Progenitor cell of endocrine pancreas (in vitro differentiated cells): Measurements from ENCODE around the gene NUDCD2. TPM values are rescaled to one million over a fixed set of nuclear protein-coding genes. Genes with fewer than 3 reads are reported as not detected.

Experiments
- DNase-seq: peaks from one replicate; pipeline ENCODE4 v3.0.0; 2021; ENCODE audit warnings: low spot score; ENCODE audit not compliant: unreplicated experiment
- H3K27ac Mint-ChIP-seq: 2 replicates; pipeline ENCODE4 v1.8.0; 2021; ENCODE audit warnings: mild to moderate bottlenecking, moderate library complexity, mixed read lengths
- H3K27me3 Mint-ChIP-seq: 2 replicates; pipeline ENCODE4 v1.8.0; 2021; ENCODE audit warnings: mixed read lengths
- H3K36me3 Mint-ChIP-seq: 2 replicates; pipeline ENCODE4 v1.8.0; 2022; ENCODE audit warnings: mixed read lengths; ENCODE audit not compliant: insufficient read depth
- H3K4me1 Mint-ChIP-seq: 2 replicates; pipeline ENCODE4 v1.8.0; 2021; ENCODE audit warnings: low read depth, mixed read lengths
- H3K4me3 Mint-ChIP-seq: 2 replicates; pipeline ENCODE4 v1.8.0; 2021; ENCODE audit warnings: low read depth, mild to moderate bottlenecking, moderate library complexity, mixed read lengths
- H3K9me3 Mint-ChIP-seq: 2 replicates; pipeline ENCODE4 v1.8.0; 2021; ENCODE audit warnings: low read depth, mixed read lengths
- total RNA-seq: library from RNA; stranded (reverse); gene quantifications from 2 replicates; pipeline ENCODE4 v1.2.1, GENCODE V29; 2021
- TF ChIP-seq, protein P1 (sequence below): fragments of 200-600 bp; sonication (generic); IDR thresholded peaks from one replicate; pipeline ENCODE4 v1.5.0; 2021; ENCODE audit warnings: antibody characterized with exemption, mild to moderate bottlenecking; ENCODE audit not compliant: unreplicated experiment

The NUDCD2 gene
- total RNA-seq, 1 donor from 2014 or later, result 33.0 TPM

DNA sequence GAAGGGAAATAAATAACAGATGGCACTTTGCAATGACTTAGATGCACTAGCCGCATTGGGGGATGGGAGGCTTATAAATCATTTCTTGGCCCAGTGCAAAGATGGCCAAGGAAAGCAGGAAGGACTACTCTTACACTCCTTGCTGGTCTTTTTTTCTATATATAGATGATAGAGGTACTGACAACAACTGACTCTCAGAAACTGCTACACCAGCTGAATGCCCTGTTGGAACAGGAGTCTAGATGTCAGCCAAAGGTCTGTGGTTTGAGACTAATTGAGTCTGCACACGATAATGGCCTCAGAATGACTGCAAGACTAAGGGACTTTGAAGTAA lies 20.8 kb downstream of the NUDCD2 start:
- Mint-ChIP-seq H3K9me3 (no peaks in the 10 kb centered on the region), H3K4me1 (peaks cover 42% of the 10 kb centered on the region), H3K27ac (peak overlapping the region; percentile 93), H3K36me3 (peaks cover 16% of the 10 kb centered on the region), H3K27me3 (no peaks in the 10 kb centered on the region), H3K4me3 (peak overlapping the region; percentile 96)
- TF ChIP-seq, protein P1, sequence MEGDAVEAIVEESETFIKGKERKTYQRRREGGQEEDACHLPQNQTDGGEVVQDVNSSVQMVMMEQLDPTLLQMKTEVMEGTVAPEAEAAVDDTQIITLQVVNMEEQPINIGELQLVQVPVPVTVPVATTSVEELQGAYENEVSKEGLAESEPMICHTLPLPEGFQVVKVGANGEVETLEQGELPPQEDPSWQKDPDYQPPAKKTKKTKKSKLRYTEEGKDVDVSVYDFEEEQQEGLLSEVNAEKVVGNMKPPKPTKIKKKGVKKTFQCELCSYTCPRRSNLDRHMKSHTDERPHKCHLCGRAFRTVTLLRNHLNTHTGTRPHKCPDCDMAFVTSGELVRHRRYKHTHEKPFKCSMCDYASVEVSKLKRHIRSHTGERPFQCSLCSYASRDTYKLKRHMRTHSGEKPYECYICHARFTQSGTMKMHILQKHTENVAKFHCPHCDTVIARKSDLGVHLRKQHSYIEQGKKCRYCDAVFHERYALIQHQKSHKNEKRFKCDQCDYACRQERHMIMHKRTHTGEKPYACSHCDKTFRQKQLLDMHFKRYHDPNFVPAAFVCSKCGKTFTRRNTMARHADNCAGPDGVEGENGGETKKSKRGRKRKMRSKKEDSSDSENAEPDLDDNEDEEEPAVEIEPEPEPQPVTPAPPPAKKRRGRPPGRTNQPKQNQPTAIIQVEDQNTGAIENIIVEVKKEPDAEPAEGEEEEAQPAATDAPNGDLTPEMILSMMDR, result no peak
- no peak for DNase-seq

DNA sequence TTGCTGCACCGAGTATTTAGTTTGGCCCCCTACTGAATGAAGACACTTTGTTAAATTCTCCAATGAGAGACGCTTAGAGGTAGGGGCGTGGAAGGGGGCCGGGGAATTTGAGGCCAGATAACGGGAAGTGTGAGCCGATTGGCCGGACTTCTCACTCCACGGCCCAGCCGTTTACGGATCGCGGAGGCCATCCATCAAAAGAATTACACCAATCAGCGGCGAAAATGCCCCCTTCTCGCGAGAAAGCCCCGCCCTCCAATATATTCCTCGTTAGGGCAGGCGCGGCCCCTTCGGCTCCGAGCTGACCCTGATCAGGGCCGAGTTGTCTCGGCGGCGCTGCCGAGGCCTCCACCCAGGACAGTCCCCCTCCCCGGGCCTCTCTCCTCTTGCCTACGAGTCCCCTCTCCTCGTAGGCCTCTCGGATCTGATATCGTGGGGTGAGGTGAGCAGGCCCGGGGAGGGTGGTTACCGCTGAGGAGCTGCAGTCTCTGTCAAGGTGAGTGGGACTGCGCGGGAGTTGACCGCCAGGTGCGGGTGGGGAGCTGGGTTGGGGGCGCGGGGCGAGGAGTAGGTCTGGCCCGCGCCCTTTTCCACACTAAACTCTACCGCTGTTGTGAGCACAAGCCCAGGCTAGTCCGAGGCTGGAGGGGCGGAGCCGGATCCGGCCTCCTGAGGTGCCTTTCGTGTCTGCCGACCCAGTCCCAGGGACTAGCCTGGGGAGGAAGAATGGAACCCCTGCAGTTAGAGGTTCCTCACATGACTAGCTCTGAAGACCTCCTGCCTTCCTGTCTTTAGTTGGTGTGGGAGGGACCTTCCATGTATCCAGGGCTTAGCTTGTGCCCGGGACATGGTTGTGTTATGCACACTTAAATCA lies 22.4 kb downstream of the NUDCD2 start, which contains the start of gene CCNG1:
TSS of gene CCNG1 (plus strand) at position 287 of the 874 bp plus-strand sequence. CDS start 1,662 bp downstream, outside the sequence.
- Mint-ChIP-seq H3K36me3 (peaks cover 13% of the 10 kb centered on the region), H3K9me3 (no peaks in the 10 kb centered on the region), H3K4me3 (peak within 1 kb of the TSS; percentile 96), H3K4me1 (peaks cover 53% of the 10 kb centered on the region), H3K27ac (peak within 1 kb of the TSS; percentile 93), H3K27me3 (no peaks in the 10 kb centered on the region)
- TF ChIP-seq, protein P1, result no peak
- DNase-seq, result peak; percentile 87

DNA sequence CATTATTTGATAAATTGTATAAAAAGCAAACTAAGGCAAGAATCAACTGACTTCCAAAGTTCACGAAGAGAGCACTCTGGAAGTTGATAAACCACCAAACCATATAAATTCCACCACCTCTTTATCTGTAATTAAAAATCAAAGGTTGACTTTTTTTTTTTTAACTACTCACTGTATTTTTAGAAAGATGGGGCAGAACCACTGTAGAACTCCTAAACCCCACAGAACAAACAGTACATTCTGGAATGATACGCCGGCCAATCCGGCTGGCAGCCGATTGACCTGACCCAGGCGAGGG lies 22.9 kb downstream of the NUDCD2 start:
- H3K4me3 Mint-ChIP-seq, result peak overlapping the region; percentile 96
- TF ChIP-seq, protein P1, result no peak
- peaks cover 53% of the 10 kb centered on the region for H3K4me1 Mint-ChIP-seq
- H3K9me3 Mint-ChIP-seq, result no peaks in the 10 kb centered on the region
- DNase-seq, result no peak
- no peaks in the 10 kb centered on the region for H3K27me3 Mint-ChIP-seq
- peak overlapping the region; percentile 93 for H3K27ac Mint-ChIP-seq
- H3K36me3 Mint-ChIP-seq, result peaks cover 8% of the 10 kb centered on the region

DNA sequence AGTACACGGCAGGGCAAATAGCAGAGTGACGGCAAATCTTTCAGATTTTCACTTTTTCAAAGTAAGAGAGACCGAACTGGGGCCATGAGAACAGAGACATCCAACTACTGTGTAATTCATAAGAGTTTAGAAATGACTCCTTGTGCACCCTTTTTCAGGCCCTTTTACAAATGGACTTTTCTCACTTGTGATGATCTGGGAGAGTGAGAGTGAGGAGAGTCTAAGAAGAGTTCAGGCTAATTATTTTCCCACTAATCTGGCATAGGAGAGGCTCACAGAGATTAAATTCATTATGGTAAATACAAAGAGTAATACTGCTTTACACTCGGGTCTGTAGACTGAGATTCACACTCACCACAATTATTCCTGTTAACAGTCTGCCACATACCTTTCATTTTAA lies 23.4 kb downstream of the NUDCD2 start:
- TF ChIP-seq, protein P1, result no peak
- Mint-ChIP-seq H3K4me1 (peaks cover 53% of the 10 kb centered on the region), H3K27me3 (no peaks in the 10 kb centered on the region), H3K4me3 (peak overlapping the region; percentile 96), H3K36me3 (peaks cover 8% of the 10 kb centered on the region), H3K27ac (peak overlapping the region; percentile 93), H3K9me3 (no peaks in the 10 kb centered on the region)
- no peak for DNase-seq

DNA sequence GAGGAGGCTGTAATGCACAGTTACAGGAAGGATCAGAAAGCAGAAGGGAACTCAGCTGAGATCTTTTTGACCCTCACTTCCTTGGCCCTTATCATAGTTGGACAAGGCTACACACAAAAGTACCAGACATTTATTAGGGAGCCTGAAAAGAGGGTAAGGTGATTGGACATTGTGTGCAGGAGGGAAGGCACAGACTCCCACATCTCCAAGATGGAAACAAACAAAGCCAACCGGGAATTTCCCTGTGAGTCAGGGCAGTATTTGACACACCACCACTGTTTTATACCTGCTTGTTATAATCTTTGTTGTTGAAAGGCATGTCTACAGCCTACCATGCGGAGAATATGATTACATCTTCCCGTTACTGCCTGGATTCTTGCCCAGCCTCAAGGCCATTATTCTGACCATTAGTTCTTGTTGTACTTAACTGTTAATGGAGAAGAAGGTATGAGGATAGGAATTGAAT lies 25.5 kb downstream of the NUDCD2 start:
- TF ChIP-seq, protein P1, result no peak
- Mint-ChIP-seq H3K4me1 (peaks cover 36% of the 10 kb centered on the region), H3K36me3 (no peaks in the 10 kb centered on the region), H3K4me3 (peak overlapping the region; percentile 28), H3K9me3 (no peaks in the 10 kb centered on the region), H3K27ac (peak overlapping the region; percentile 86), H3K27me3 (no peaks in the 10 kb centered on the region)
- DNase-seq, result no peak
